GM18511 (cell line): Measurements from ENCODE around the gene SDK2.
A peak's percentile ranks its signal among the peaks of the same experiment; 100 is the strongest.

Source experiments
- ATAC-seq: cut with Tn5 transposase; IDR thresholded peaks from one replicate; pipeline ENCODE4 v1.9.1; 2021; ENCODE audit warnings: mild to moderate bottlenecking, moderate library complexity; ENCODE audit not compliant: unreplicated experiment

SDK2 gene

GRCh38 chr17:73566905-73567782 lies 77.1 kb downstream of the SDK2 start:
- ATAC-seq: no peak

DNA sequence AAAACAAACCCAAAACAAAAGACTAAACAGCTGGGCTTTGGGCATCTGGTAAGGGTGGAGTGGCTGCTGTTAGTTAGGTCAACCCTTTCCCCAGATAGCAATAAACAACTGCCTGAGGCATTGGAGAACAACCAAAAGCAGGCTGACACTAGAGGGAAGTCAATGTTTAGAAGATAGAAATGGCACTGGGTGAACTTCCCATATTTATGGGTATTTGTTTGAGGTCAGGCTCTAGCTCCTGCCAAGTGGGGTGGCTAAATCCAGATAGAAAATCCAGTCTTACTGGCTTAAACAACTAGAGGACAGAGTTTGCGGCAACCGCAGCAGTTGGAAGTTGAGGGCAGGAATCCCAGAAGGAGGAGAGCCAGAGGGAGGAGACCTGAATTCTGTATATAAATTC lies 79.4 kb downstream of the SDK2 start:
- ATAC-seq: no peak

- no peak for ATAC-seq
Measured at GRCh38 chr17:73562896-73563295, 81.3 kb downstream of the SDK2 start.

DNA sequence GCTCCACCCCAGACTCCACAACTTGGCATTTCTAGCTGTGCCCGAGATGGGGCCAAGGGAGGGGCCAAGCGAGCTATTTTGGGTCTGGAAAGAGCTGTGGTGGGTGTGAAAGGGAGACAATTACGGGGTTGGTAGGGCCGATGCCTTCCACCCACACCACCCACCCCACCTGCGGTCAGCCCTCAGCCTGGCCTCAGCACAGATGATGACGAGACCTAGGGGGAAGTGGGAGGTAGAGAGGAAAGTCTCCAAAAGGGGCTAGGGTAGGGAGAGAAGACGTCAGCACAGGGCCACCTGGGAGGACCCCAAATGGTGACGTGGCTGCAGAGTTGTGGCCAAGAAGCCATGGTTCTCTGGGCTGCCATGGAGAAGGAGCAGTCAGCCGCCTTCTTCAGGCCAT lies 83.1 kb downstream of the SDK2 start:
- no peak for ATAC-seq

DNA sequence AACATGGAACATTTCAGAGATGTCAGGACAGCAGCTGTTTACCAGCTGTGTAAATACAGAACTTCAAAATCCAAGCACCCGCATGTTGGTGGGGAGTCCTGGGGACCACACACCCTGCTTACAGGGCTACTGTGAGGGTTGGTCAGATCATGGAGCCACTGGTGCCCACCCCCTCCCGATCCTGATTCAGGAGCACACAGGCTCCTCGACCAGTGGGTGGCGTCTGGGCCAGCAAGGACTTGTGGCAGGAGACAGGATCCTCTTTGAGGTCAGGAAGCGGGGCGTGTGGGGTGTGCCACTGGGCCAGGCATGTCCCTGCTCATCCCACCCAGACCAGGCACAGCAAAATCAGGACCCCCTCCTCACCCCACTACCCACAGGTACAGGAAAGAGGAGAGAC lies 83.6 kb downstream of the SDK2 start:
- ATAC-seq: no peak

- no peak for ATAC-seq
Measured at GRCh38 chr17:73559532-73559931, 84.7 kb downstream of the SDK2 start.

DNA sequence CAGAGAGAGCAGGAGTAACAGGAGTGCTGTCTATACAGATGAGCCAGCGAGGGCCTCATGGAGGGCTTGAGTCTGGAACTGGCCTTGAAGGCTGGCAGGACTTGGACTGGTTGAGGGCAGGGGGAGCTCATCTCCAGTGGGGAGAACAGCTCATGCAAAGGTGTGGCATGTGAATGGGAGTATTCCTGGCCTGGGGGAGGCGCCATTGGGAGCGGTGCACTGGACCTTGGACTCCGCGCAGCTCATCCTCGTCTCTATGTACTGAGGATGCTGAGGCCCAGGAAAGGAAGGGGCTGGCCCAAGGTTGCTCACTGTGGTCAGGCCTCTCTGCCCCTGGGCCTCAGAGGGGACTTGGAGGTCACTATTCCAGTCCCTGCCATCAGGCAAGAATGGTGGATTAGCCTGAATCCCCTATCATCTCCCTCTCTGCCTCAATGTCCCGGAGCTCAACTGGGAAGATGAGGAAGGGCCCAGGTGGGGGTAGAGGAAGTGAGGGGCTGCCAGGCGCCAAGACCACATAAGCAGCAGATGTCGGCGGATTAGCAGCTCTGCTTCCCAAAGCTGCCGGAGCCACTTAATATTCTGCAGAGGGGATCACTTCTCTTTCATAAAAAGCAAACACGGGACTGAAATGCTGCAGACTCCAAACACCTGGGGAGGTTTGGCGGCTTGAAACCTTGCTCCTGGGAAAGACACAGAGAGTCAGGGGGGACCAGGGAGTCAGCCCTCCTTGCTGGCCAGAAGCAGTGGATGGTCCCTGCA lies 88.9 kb downstream of the SDK2 start:
- no peak for ATAC-seq

DNA sequence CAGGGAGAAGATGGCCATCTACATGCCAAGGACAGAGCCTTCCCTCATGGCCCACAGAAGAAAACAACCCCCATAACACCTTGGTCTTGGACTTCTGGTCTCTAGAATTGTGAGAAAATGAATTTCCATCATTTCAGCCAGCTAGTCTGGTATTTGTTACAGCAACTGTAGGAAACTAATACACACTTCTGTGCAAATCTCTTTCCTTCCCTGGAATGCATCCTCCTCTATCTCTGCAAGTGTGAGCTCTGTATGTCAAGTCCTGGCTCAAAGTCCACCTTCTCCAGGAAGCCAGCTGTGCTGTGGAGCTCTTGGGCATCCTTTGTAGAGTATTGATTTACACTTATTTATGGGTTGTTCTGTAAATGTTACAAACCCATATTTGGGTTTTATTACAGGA lies 89.7 kb downstream of the SDK2 start:
- ATAC-seq: no peak

DNA sequence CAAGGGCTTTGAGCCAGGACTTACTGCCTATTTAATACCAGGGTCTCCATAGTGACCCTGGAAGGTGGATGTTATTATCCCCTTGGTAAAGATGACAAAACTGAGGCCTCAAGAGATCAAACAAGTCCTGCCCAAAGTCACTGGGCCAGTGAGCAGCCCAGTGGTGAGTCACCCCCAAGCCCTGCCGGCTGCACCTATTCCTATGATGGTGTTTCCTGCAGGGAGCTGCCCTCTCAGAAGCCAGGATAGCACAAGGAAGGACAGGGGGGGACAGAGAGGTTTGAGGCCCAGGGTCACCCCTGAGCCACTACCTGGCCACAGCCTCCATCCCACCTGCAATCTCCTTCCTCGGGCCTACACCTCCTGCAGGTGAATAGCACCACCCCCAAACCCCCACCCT lies 90.9 kb downstream of the SDK2 start:
- no peak for ATAC-seq

GRCh38 chr17:73552300-73553048 lies 91.8 kb downstream of the SDK2 start:
- no peak for ATAC-seq

DNA sequence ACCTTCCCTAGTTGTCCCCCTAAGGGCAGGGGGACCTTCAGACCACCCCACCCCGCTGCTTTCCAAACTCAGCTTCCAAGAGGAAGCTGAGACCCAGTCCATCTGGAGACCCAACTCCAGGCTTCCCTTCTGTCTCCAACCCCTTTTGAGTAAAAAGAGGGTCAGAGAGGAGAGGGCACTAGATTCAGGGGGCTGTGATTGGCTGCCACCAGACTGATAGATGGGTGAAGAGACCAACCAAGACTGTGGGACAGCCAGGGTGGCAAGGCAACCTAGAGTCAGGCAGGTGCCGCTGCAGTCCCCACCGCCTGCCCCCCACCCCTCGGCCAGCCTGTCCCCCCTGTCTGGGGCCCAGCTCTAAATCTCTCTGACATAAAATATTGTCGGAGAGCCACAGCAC lies 92.5 kb downstream of the SDK2 start:
- no peak for ATAC-seq

- no peak for ATAC-seq
Measured at GRCh38 chr17:73551144-73551543, 93.1 kb downstream of the SDK2 start.

DNA sequence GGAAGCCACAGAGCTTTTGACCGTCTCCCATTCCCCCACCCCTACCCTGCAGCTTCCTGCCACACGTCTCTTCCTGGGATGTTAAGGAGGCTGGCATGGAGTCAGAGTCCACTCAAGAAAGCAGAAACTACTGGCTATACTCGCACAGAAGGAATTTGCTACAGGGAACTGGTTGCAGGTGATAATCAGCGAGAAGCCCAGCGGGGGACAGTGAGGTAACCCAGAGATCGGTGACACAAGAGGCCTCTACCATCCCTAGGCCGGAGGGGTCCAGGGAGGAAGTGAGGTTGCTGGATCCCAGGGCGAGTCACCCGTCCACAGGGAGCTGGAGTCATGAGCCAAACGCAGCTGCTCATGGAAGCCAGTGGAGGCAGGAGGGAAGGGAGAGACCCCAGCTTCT lies 93.7 kb downstream of the SDK2 start:
- no peak for ATAC-seq

- no peak for ATAC-seq
Measured at GRCh38 chr17:73549841-73550430, 94.3 kb downstream of the SDK2 start.

GRCh38 chr17:73548620-73549311 lies 95.5 kb downstream of the SDK2 start:
- no peak for ATAC-seq

GRCh38 chr17:73547790-73548189 lies 96.5 kb downstream of the SDK2 start:
- ATAC-seq: no peak

GRCh38 chr17:73546770-73547536 lies 97.3 kb downstream of the SDK2 start:
- peak; percentile 56 for ATAC-seq

GRCh38 chr17:73546114-73546513 lies 98.1 kb downstream of the SDK2 start:
- ATAC-seq: no peak

- no peak for ATAC-seq
Measured at GRCh38 chr17:73545109-73546032, 98.9 kb downstream of the SDK2 start.
